SK-N-SH (cell line): ENCODE measurements around the gene FAM135A. TPM values are rescaled to one million over a fixed set of nuclear protein-coding genes. Genes with fewer than 3 reads are reported as not detected.

ENCODE experiments used
- CTCF ChIA-PET: fragments of 300-600, 350-600 bp; formaldehyde crosslinking; extraction: SDS; loops from one replicate; lab custom pipeline; 2021; lab: Yijun Ruan, JAX
- POLR2A ChIA-PET: fragments of 350-600 bp; sonication (Branson Sonifier 250); formaldehyde crosslinking; extraction: SDS; loops from one replicate; lab custom pipeline; 2020; ENCODE audit warnings: antibody characterized with exemption, inconsistent platforms; lab: Yijun Ruan, JAX
- DNase-seq: peaks from one replicate; pipeline ENCODE4 v3.0.0; 2012
- H2AFZ ChIP-seq: fragments of 200-600 bp; sonication (generic); 2 replicates; pipeline ENCODE4 v1.8.1; 2016; ENCODE audit warnings: antibody characterized with exemption, mild to moderate bottlenecking, low read depth
- H3F3A ChIP-seq: fragments of 200-600 bp; sonication (generic); replicated peaks from 2 replicates; pipeline ENCODE3; 2016; ENCODE audit warnings: antibody characterized with exemption, mild to moderate bottlenecking; ENCODE audit not compliant: insufficient read depth
- H3K27ac ChIP-seq, 2 experiments: fragments of 200-500 bp in 1 of 2; fragments of 200-600 bp in 1 of 2; sonication (Bioruptor generic) in 1 of 2; sonication (generic), shearing (Covaris generic) in 1 of 2; 2 replicates each; pipeline versions ENCODE4 v1.5.1 to v1.6.1; 2014 to 2016; ENCODE audit warnings: low read depth in 2 of 2, inconsistent platforms in 1 of 2, low read length in 1 of 2, mild to moderate bottlenecking in 1 of 2, mixed read lengths in 1 of 2
- H3K27me3 ChIP-seq: fragments of 200-600 bp; sonication (generic), shearing (Covaris generic); 2 replicates; pipeline ENCODE4 v1.6.1; 2016; ENCODE audit warnings: mixed run types; ENCODE audit not compliant: insufficient read depth
- H3K36me3 ChIP-seq, 2 experiments: fragments of 200-500 bp in 1 of 2; fragments of 200-600 bp in 1 of 2; sonication (Bioruptor generic) in 1 of 2; sonication (generic) in 1 of 2; replicated peaks in 1 of 2; 2 replicates each; pipeline versions ENCODE3 to v1.5.1; 2014 to 2016; ENCODE audit warnings: low read length in 1 of 2, mild to moderate bottlenecking in 1 of 2; ENCODE audit not compliant: insufficient read depth in 2 of 2, control insufficient read depth in 1 of 2
- H3K4me1 ChIP-seq, 2 experiments: fragments of 200-500 bp in 1 of 2; fragments of 200-600 bp in 1 of 2; sonication (Bioruptor generic) in 1 of 2; sonication (generic), shearing (Covaris generic) in 1 of 2; 2 replicates each; pipeline versions ENCODE4 v1.5.1 to v1.6.1; 2014 to 2016; ENCODE audit warnings: low read depth in 1 of 2, low read length in 1 of 2, mixed run types in 1 of 2; ENCODE audit not compliant: insufficient read depth in 2 of 2, control insufficient read depth in 1 of 2
- H3K4me2 ChIP-seq: fragments of 200-600 bp; sonication (generic), shearing (Covaris generic); 2 replicates; pipeline ENCODE4 v1.6.1; 2017; ENCODE audit warnings: mixed run types
- H3K4me3 ChIP-seq, 2 experiments: fragments of 200-500 bp in 1 of 2; fragments of 200-600 bp in 1 of 2; sonication (Bioruptor generic) in 1 of 2; sonication (generic), shearing (Covaris generic) in 1 of 2; 2 replicates each; pipeline versions ENCODE4 v1.5.1 to v1.8.1; 2014 to 2016; ENCODE audit warnings: low read depth in 2 of 2, inconsistent platforms in 1 of 2, low read length in 1 of 2, mild to moderate bottlenecking in 1 of 2, mixed read lengths in 1 of 2, moderate library complexity in 1 of 2
- H3K79me2 ChIP-seq: fragments of 200-600 bp; sonication (generic); 2 replicates; pipeline ENCODE4 v1.8.1; 2017; ENCODE audit warnings: mild to moderate bottlenecking; ENCODE audit not compliant: insufficient read depth
- H3K9ac ChIP-seq: fragments of 200-600 bp; sonication (generic); 2 replicates; pipeline ENCODE4 v1.6.1; 2017; ENCODE audit warnings: mixed run types
- H3K9me2 ChIP-seq: fragments of 200-600 bp; sonication (generic); 2 replicates; pipeline ENCODE4 v1.6.1; 2017; ENCODE audit warnings: mixed run types
- H3K9me3 ChIP-seq: fragments of 200-600 bp; sonication (generic); 2 replicates; pipeline ENCODE4 v1.6.1; 2017; ENCODE audit warnings: mixed run types, mild to moderate bottlenecking, moderate library complexity
- H4K20me1 ChIP-seq: fragments of 200-600 bp; sonication (generic); 2 replicates; pipeline ENCODE4 v1.6.1; 2017; ENCODE audit warnings: mild to moderate bottlenecking, mixed run types; ENCODE audit not compliant: insufficient read depth
- CHD2 ChIP-seq: fragments of 150-350 bp; IDR thresholded peaks from 2 replicates; pipeline ENCODE4 v1.6.1; 2018; ENCODE audit warnings: low read length; ENCODE audit not compliant: partially characterized antibody
- ELF1 ChIP-seq: IDR thresholded peaks from 2 replicates; pipeline ENCODE4 v1.4.0; 2012
- FOSL2 ChIP-seq: IDR thresholded peaks from 2 replicates; pipeline ENCODE4 v1.4.0; 2012; ENCODE audit warnings: low read depth, mild to moderate bottlenecking, moderate library complexity, borderline replicate concordance
- FOXJ3 ChIP-seq: sonication (generic); formaldehyde crosslinking; IDR thresholded peaks from 2 replicates; pipeline ENCODE4 v1.5.1; 2020; ENCODE audit warnings: mild to moderate bottlenecking, missing genetic modification reagents
- FOXM1 ChIP-seq: IDR thresholded peaks from 2 replicates; pipeline ENCODE4 v1.4.0; 2012; ENCODE audit warnings: low read depth, mild to moderate bottlenecking
- GABPA ChIP-seq: IDR thresholded peaks from 2 replicates; pipeline ENCODE4 v1.4.0; 2012; ENCODE audit warnings: low read depth, mild to moderate bottlenecking
- GATA2 ChIP-seq: sonication (generic); formaldehyde crosslinking; IDR thresholded peaks from 2 replicates; pipeline ENCODE4 v1.5.0; 2020; ENCODE audit warnings: mild to moderate bottlenecking, missing genetic modification reagents
- JUND ChIP-seq: IDR thresholded peaks from 2 replicates; pipeline ENCODE4 v1.4.0; 2012
- MXI1 ChIP-seq: IDR thresholded peaks from 2 replicates; pipeline ENCODE4 v1.6.1; 2012; ENCODE audit warnings: mild to moderate bottlenecking, low read depth, low read length, improper control_type of control experiment
- NRF1 ChIP-seq: IDR thresholded peaks from 2 replicates; pipeline ENCODE4 v1.6.1; 2012; ENCODE audit warnings: low read depth, mild to moderate bottlenecking, low read length
- RAD21 ChIP-seq: IDR thresholded peaks from 2 replicates; pipeline ENCODE4 v1.6.1; 2012; ENCODE audit warnings: mild to moderate bottlenecking, low read length
- RCOR1 ChIP-seq: fragments of 150-350 bp; IDR thresholded peaks from 2 replicates; pipeline ENCODE4 v1.6.1; 2017; ENCODE audit warnings: antibody characterized with exemption, low read length
- RFX5 ChIP-seq: IDR thresholded peaks from 2 replicates; pipeline ENCODE4 v1.6.1; 2012; ENCODE audit warnings: mild to moderate bottlenecking, improper control_type of control experiment, low read length
- SIN3A ChIP-seq: IDR thresholded peaks from 2 replicates; pipeline ENCODE4 v1.6.1; 2012; ENCODE audit warnings: low read depth, mild to moderate bottlenecking, low read length, moderate library complexity, borderline replicate concordance
- TAF1 ChIP-seq: IDR thresholded peaks from 2 replicates; pipeline ENCODE4 v1.6.1; 2012; ENCODE audit warnings: low read depth, mild to moderate bottlenecking, low read length, moderate library complexity, borderline replicate concordance
- TEAD4 ChIP-seq: IDR thresholded peaks from 2 replicates; pipeline ENCODE4 v1.4.0; 2012; ENCODE audit warnings: mild to moderate bottlenecking, borderline replicate concordance; ENCODE audit not compliant: insufficient read depth
- WGBS: methylation state at CpG from one replicate; pipeline ENCODE4 v1.1.6; 2017; ENCODE audit warnings: low lambda C conversion rate; 5-methylcytosine and 5-hydroxymethylcytosine counted together
- polyA plus RNA-seq, 3 experiments: library from polyadenylated mRNA; depleted of rRNA; stranded (reverse); fragments of >200 nt; gene quantifications; 2 replicates each; pipeline ENCODE4 v1.2.3, GENCODE V29; 2012
- TF ChIP-seq, protein P1 (sequence below): fragments of 150-350 bp; IDR thresholded peaks from 2 replicates; pipeline ENCODE4 v1.6.1; 2016; ENCODE audit warnings: mild to moderate bottlenecking, low read depth, low read length
- TF ChIP-seq, protein P2 (sequence below): fragments of 200-600 bp; sonication (generic); IDR thresholded peaks from 2 replicates; pipeline ENCODE4 v1.6.1; 2017; ENCODE audit warnings: antibody characterized with exemption, mild to moderate bottlenecking, moderate library complexity
- TF ChIP-seq, protein P3 (sequence below): IDR thresholded peaks from 2 replicates; pipeline ENCODE4 v1.6.1; 2012; ENCODE audit warnings: mild to moderate bottlenecking, low read depth, low read length, moderate library complexity
- TF ChIP-seq, protein P4 (sequence below): IDR thresholded peaks from 2 replicates; pipeline ENCODE4 v1.4.0; 2012; ENCODE audit warnings: low read depth, borderline replicate concordance
- TF ChIP-seq, protein P5 (sequence below): fragments of 150-350 bp; IDR thresholded peaks from 2 replicates; pipeline ENCODE4 v1.6.1; 2017; ENCODE audit warnings: antibody characterized with exemption, low read length, low read depth, borderline replicate concordance

Gene FAM135A
- polyA plus RNA-seq, 1 of the 3 experiments (the other 2 are of a cell fraction), result 2.6 TPM

DNA sequence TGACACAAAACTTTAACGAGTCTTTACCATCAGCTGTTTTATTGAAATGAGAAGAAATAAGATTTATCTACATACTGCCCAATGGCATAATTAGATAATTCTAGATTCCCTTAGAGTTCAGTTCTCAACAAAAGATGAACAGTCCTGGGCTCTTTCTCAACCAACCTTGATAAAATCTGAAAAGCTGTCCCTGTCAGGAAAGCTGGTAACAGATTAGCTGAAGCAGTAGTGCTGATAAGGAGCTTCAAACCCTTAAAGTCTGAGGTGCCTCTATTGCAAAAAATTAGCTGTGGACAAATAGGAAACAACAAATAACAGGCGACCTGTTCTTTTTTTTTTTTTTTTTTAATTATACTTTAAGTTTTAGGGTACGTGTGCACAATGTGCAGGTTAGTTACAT is 35.9 kb upstream of the FAM135A start (continued):
- TF ChIP-seq GATA2 (CRISPR knock-in tag) (no peak), NRF1 (no peak)
- TF ChIP-seq, protein P1, sequence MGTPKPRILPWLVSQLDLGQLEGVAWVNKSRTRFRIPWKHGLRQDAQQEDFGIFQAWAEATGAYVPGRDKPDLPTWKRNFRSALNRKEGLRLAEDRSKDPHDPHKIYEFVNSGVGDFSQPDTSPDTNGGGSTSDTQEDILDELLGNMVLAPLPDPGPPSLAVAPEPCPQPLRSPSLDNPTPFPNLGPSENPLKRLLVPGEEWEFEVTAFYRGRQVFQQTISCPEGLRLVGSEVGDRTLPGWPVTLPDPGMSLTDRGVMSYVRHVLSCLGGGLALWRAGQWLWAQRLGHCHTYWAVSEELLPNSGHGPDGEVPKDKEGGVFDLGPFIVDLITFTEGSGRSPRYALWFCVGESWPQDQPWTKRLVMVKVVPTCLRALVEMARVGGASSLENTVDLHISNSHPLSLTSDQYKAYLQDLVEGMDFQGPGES, result no peak
- TF ChIP-seq, protein P2, sequence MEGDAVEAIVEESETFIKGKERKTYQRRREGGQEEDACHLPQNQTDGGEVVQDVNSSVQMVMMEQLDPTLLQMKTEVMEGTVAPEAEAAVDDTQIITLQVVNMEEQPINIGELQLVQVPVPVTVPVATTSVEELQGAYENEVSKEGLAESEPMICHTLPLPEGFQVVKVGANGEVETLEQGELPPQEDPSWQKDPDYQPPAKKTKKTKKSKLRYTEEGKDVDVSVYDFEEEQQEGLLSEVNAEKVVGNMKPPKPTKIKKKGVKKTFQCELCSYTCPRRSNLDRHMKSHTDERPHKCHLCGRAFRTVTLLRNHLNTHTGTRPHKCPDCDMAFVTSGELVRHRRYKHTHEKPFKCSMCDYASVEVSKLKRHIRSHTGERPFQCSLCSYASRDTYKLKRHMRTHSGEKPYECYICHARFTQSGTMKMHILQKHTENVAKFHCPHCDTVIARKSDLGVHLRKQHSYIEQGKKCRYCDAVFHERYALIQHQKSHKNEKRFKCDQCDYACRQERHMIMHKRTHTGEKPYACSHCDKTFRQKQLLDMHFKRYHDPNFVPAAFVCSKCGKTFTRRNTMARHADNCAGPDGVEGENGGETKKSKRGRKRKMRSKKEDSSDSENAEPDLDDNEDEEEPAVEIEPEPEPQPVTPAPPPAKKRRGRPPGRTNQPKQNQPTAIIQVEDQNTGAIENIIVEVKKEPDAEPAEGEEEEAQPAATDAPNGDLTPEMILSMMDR, result no peak
- TF ChIP-seq, all 33 proteins: peak for 0

DNA sequence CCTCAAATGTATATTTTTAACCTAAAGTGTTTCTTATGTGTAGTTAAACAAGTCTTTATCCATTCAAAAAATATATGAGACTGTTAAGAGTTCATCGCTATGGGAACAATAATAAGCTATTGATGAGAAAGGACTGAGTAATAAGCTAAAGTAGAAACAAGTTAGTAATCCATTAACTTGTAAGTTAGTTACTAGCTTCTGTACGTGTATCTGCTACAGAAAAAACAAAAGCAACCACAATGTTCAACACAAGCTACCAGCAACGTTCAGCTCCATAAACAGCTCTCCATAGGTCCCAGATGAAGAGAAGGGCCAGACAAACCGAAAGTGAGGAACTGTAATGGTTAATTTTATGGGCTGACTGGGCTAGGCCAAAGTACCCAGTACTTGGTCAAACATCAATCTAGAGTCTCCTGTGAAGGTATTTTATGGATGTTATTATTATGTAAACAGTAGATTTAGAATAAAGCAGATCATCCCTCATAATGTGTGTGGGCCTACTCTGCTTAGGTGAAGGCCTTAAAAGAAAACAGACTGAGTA is 33.8 kb upstream of the FAM135A start:
- Histone ChIP-seq H4K20me1 (no peaks in the 10 kb centered on the region), H3K4me2 (no peak overlapping the region), H3K36me3 (no peaks in the 10 kb centered on the region), H3K27me3 (no peaks in the 10 kb centered on the region; the same call in 1 of the 2 replicates), H3K9me3 (no peaks in the 10 kb centered on the region), H3F3A (peaks cover 7% of the 10 kb centered on the region), H2AFZ (no peak overlapping the region), H3K9me2 (no peaks in the 10 kb centered on the region), H3K9ac (no peak overlapping the region), H3K4me1 (no peaks in the 10 kb centered on the region), H3K79me2 (no peaks in the 10 kb centered on the region), H3K27ac (no peak overlapping the region), H3K4me3 (no peak overlapping the region)
- 50% methylated on average over 4 of the region's 4 CpGs for WGBS
- CTCF ChIA-PET, result interaction anchor here (1.7 to 2.3 kb wide), 3 partner anchors 11 to 158 kb away, joined by 4 to 13 read pairs (median 11); no protein-coding TSS in a partner anchor
- no peak for DNase-seq
- POLR2A ChIA-PET, result interaction anchor here (1.0 kb wide), 1 partner anchor 34 kb away, joined by 3 read pairs; the partner anchor contains the start of gene FAM135A
- TF ChIP-seq FOXM1 (no peak), JUND (no peak), ELF1 (no peak), FOXJ3 (CRISPR knock-in tag) (no peak), FOSL2 (no peak), GABPA (no peak), TAF1 (no peak), RCOR1 (no peak), TEAD4 (no peak), MXI1 (no peak), RFX5 (no peak), RAD21 (no peak), CHD2 (no peak), SIN3A (no peak)
- TF ChIP-seq, protein P3, sequence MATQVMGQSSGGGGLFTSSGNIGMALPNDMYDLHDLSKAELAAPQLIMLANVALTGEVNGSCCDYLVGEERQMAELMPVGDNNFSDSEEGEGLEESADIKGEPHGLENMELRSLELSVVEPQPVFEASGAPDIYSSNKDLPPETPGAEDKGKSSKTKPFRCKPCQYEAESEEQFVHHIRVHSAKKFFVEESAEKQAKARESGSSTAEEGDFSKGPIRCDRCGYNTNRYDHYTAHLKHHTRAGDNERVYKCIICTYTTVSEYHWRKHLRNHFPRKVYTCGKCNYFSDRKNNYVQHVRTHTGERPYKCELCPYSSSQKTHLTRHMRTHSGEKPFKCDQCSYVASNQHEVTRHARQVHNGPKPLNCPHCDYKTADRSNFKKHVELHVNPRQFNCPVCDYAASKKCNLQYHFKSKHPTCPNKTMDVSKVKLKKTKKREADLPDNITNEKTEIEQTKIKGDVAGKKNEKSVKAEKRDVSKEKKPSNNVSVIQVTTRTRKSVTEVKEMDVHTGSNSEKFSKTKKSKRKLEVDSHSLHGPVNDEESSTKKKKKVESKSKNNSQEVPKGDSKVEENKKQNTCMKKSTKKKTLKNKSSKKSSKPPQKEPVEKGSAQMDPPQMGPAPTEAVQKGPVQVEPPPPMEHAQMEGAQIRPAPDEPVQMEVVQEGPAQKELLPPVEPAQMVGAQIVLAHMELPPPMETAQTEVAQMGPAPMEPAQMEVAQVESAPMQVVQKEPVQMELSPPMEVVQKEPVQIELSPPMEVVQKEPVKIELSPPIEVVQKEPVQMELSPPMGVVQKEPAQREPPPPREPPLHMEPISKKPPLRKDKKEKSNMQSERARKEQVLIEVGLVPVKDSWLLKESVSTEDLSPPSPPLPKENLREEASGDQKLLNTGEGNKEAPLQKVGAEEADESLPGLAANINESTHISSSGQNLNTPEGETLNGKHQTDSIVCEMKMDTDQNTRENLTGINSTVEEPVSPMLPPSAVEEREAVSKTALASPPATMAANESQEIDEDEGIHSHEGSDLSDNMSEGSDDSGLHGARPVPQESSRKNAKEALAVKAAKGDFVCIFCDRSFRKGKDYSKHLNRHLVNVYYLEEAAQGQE, result no peak
- TF ChIP-seq, protein P2, result no peak
- TF ChIP-seq, protein P4, sequence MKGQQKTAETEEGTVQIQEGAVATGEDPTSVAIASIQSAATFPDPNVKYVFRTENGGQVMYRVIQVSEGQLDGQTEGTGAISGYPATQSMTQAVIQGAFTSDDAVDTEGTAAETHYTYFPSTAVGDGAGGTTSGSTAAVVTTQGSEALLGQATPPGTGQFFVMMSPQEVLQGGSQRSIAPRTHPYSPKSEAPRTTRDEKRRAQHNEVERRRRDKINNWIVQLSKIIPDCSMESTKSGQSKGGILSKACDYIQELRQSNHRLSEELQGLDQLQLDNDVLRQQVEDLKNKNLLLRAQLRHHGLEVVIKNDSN, result no peak
- TF ChIP-seq, protein P5, sequence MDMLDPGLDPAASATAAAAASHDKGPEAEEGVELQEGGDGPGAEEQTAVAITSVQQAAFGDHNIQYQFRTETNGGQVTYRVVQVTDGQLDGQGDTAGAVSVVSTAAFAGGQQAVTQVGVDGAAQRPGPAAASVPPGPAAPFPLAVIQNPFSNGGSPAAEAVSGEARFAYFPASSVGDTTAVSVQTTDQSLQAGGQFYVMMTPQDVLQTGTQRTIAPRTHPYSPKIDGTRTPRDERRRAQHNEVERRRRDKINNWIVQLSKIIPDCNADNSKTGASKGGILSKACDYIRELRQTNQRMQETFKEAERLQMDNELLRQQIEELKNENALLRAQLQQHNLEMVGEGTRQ, result no peak
